ENCODE measurements around the gene TEP1. TPM values are rescaled to one million over a fixed set of nuclear protein-coding genes. Genes with fewer than 3 reads are reported as not detected.
A peak's percentile ranks its signal among the peaks of the same experiment; 100 is the strongest.

The TEP1 gene
- total RNA-seq, 2 donors from 2014 or later: 43.3 to 69.8 TPM

- H3K36me3 Mint-ChIP-seq: peaks cover 9 to 30% of the 10 kb centered on the region in 2 donors
- peak overlapping the region in 1 of 2 donors; percentile 94 for H3K27ac Mint-ChIP-seq
- DNase-seq (ENCODE audit: low spot score in 2 of 2): no peak
- ATAC-seq: no peak
- no peaks in the 10 kb centered on the region for H3K9me3 Mint-ChIP-seq
Measured at GRCh38 chr14:20334017-20334416, 79.3 kb downstream of the TEP1 start.

- Mint-ChIP-seq H3K9me3 (no peaks in the 10 kb centered on the region), H3K27ac (peak overlapping the region; percentile 94 to 95), H3K36me3 (peaks cover 9 to 30% of the 10 kb centered on the region in 2 donors)
- DNase-seq (ENCODE audit: low spot score in 2 of 2) (no peak), ATAC-seq (no peak)
Measured at GRCh38 chr14:20333494-20333841, 79.8 kb downstream of the TEP1 start.

- no peaks in the 10 kb centered on the region for H3K9me3 Mint-ChIP-seq
- ATAC-seq: peak; percentile 100
- H3K36me3 Mint-ChIP-seq: peaks cover 9 to 30% of the 10 kb centered on the region in 2 donors
- peak within 1 kb of the TSS; percentile 94 to 95 for H3K27ac Mint-ChIP-seq
- peak; percentile 44 to 64 for DNase-seq (ENCODE audit: low spot score in 2 of 2)
Measured at GRCh38 chr14:20332788-20333493, 80.4 kb downstream of the TEP1 start, which contains the start of gene CCNB1IP1. Gene CCNB1IP1, minus strand, starts transcription at chr14:20333279. Its CDS starts 16,756 bp downstream, at chr14:20316523.

DNA sequence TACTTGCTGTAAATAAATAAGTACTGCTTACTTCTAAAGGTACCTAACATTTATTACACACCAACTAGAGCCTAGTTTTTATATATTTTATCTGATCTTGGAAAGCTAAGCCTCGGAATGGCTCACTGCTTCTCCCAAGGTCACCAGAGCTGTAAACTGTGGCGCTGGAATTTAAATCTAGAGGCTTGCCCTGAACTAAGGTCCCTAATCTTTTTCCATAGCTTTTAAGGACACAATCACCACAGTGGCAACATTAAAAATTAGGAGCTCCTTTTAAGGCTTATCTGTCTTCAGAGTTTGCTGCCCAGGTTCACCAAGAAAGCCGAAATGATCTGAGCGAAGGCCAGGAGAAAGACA, 80.9 kb downstream of the TEP1 start:
- Mint-ChIP-seq H3K9me3 (no peaks in the 10 kb centered on the region), H3K36me3 (peaks cover 9 to 30% of the 10 kb centered on the region in 2 donors), H3K27ac (peak overlapping the region; percentile 94 to 95)
- ATAC-seq (no peak), DNase-seq (ENCODE audit: low spot score in 2 of 2) (no peak)

- ATAC-seq (no peak), DNase-seq (ENCODE audit: low spot score in 2 of 2) (no peak)
- H3K36me3 Mint-ChIP-seq: peaks cover 9 to 37% of the 10 kb centered on the region in 2 donors
- H3K9me3 Mint-ChIP-seq: no peaks in the 10 kb centered on the region
- H3K27ac Mint-ChIP-seq: peak overlapping the region in 1 of 2 donors; percentile 61
Measured at GRCh38 chr14:20331053-20331613, 82.2 kb downstream of the TEP1 start.

GRCh38 chr14:20329355-20329754, 83.9 kb downstream of the TEP1 start:
- Mint-ChIP-seq H3K27ac (no peak overlapping the region), H3K36me3 (peaks cover 9 to 40% of the 10 kb centered on the region in 2 donors), H3K9me3 (no peaks in the 10 kb centered on the region)
- ATAC-seq: no peak
- DNase-seq (ENCODE audit: low spot score in 2 of 2): no peak

DNA sequence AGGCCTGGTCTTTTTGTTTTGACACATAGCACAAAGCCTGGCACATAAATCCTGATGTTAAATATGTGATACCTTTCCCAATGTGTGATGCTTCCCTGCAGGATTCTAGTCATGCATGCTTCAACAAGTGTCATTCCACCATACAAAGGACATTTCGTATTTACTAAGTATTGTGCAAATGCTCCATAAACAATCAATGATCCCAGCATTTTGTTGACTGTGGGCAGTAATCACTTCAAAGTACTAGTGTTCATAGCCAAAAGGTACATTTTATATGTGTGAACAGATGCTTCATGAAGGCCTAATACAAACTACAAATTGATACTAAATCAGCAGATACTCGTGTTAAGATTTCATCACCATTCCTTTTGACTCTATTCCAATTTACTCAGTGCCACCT, 84.6 kb downstream of the TEP1 start:
- H3K9me3 Mint-ChIP-seq: no peaks in the 10 kb centered on the region
- DNase-seq (ENCODE audit: low spot score in 2 of 2) (no peak), ATAC-seq (no peak)
- no peak overlapping the region for H3K27ac Mint-ChIP-seq
- H3K36me3 Mint-ChIP-seq: peaks cover 9 to 43% of the 10 kb centered on the region in 2 donors

GRCh38 chr14:20327005-20327869, 86.1 kb downstream of the TEP1 start:
- ATAC-seq: peak in 1 of 2 donors; percentile 44
- no peaks in the 10 kb centered on the region for H3K9me3 Mint-ChIP-seq
- H3K27ac Mint-ChIP-seq: peak overlapping the region; percentile 9 to 55
- H3K36me3 Mint-ChIP-seq: peaks cover 0 to 41% of the 10 kb centered on the region in 2 donors
- peak in 1 of 2 donors; percentile 38 for DNase-seq (ENCODE audit: low spot score in 2 of 2)

DNA sequence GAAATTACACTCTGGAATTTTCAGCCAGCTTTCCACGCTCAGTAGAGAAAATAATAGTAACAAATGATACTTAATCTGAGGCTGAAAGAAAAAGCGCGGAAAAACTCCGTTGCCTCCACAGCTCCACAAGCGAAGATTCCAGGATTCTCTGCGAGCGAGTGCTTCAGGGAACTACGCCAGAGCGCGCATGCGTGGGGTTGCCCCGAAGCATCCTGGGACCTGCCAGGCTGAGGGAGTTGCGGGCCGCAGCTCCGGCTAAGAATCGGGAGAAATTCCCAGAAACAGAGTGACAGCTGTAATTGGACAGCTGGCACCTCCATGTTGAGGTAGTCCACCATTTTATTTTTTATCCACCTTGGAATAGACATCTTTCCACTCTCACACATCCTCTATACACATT, 95.6 kb downstream of the TEP1 start:
- Mint-ChIP-seq H3K36me3 (peaks cover 14 to 30% of the 10 kb centered on the region in 2 donors), H3K27ac (no peak overlapping the region), H3K9me3 (no peaks in the 10 kb centered on the region)
- DNase-seq (ENCODE audit: low spot score in 2 of 2) (no peak), ATAC-seq (no peak)

Other genes with a start within 250 kb of the TEP1 start
- not detected for gene OR11G2, start 222.6 kb downstream of the TEP1 start, total RNA-seq
- not detected for gene OR11H6, start 189.8 kb downstream of the TEP1 start, total RNA-seq
- not detected for gene OR11H7, start 184.5 kb downstream of the TEP1 start, total RNA-seq
- not detected for gene OR11H4, start 174.2 kb downstream of the TEP1 start, total RNA-seq
- 10 to 100 TPM in 1 of 2 donors, 1 to 10 TPM in 1; 5.7 to 21.6 TPM for gene TTC5, start 107.5 kb downstream of the TEP1 start, total RNA-seq
- gene CCNB1IP1, start 80.2 kb downstream of the TEP1 start, total RNA-seq: 100 to 1,000 TPM in 1 of 2 donors, 10 to 100 TPM in 1; 56.8 to 122 TPM
- 100 to 1,000 TPM in 1 of 2 donors, 10 to 100 TPM in 1; 45.9 to 121 TPM for gene PARP2, start 69.9 kb downstream of the TEP1 start, total RNA-seq
- under 1 TPM; 0.04 to 0.09 TPM for gene KLHL33, start 22.7 kb upstream of the TEP1 start, total RNA-seq
- 10 to 100 TPM; 43.3 to 58.6 TPM for gene OSGEP, start 41.3 kb upstream of the TEP1 start, total RNA-seq
- 100 to 1,000 TPM; 171 to 234 TPM for gene APEX1, start 41.7 kb upstream of the TEP1 start, total RNA-seq
- 10 to 100 TPM; 29.1 to 90.2 TPM for gene PIP4P1, start 47.9 kb upstream of the TEP1 start, total RNA-seq
- gene PNP, start 55.9 kb upstream of the TEP1 start, total RNA-seq: 100 to 1,000 TPM; 167 to 241 TPM
- under 1 TPM; 0.43 to 0.71 TPM for gene RNASE10, start 92.0 kb upstream of the TEP1 start, total RNA-seq
- gene RNASE9, start 147.5 kb upstream of the TEP1 start, total RNA-seq: not detected
- not detected for gene RNASE11, start 174.5 kb upstream of the TEP1 start, total RNA-seq
- not detected for gene RNASE12, start 177.9 kb upstream of the TEP1 start, total RNA-seq
- not detected for gene OR6S1, start 228.2 kb upstream of the TEP1 start, total RNA-seq